ENCODE measurements around the gene ARHGAP44.

ARHGAP44 gene

GRCh38 chr17:13003454-13003851 is 214.2 kb downstream of the ARHGAP44 start:
- no peak for DNase-seq
- intact Hi-C loops (cut with DNase I): loop anchor here (10.0 kb wide), 1 partner anchor 819 kb away; no protein-coding TSS in a partner anchor

GRCh38 chr17:13003927-13004326 is 214.6 kb downstream of the ARHGAP44 start:
- intact Hi-C loops (cut with DNase I): loop anchor here (10.0 kb wide), 1 partner anchor 819 kb away; no protein-coding TSS in a partner anchor
- DNase-seq: no peak

- intact Hi-C loops (cut with DNase I): loop anchor here (10.0 kb wide), 1 partner anchor 820 kb away; no protein-coding TSS in a partner anchor
- DNase-seq: no peak
Measured at GRCh38 chr17:13004336-13004735, 215.0 kb downstream of the ARHGAP44 start.

GRCh38 chr17:13005530-13005929 is 216.2 kb downstream of the ARHGAP44 start:
- intact Hi-C loops (cut with DNase I): loop anchor here (10.0 kb wide), 1 partner anchor 821 kb away; no protein-coding TSS in a partner anchor
- no peak for DNase-seq

GRCh38 chr17:13008461-13008860 is 219.2 kb downstream of the ARHGAP44 start:
- intact Hi-C loops (cut with DNase I): loop anchor here (10.0 kb wide), 1 partner anchor 824 kb away; no protein-coding TSS in a partner anchor
- DNase-seq: no peak

GRCh38 chr17:13010959-13011358 is 221.7 kb downstream of the ARHGAP44 start:
- DNase-seq: peak in 1 of 42 donors; percentile 4
- intact Hi-C loops (cut with DNase I): no loop called here

- intact Hi-C loops (cut with DNase I): no loop called here
- DNase-seq: peak in 1 of 42 donors; percentile 10
Measured at GRCh38 chr17:13014801-13015200, 225.5 kb downstream of the ARHGAP44 start.

GRCh38 chr17:13016881-13017654 is 227.8 kb downstream of the ARHGAP44 start:
- intact Hi-C loops (cut with DNase I): no loop called here
- DNase-seq: peak in 1 of 42 donors; percentile 52

- intact Hi-C loops (cut with DNase I): no loop called here
- peak; percentile 96 to 99 (median 98) for DNase-seq
Measured at GRCh38 chr17:13017655-13018459, 228.6 kb downstream of the ARHGAP44 start, which contains the start of gene ELAC2. TSS of gene ELAC2 (minus strand) at chr17:13018027. CDS start at chr17:13017947, 80 bp downstream.

GRCh38 chr17:13024016-13024415 is 234.7 kb downstream of the ARHGAP44 start:
- peak in 22 of 42 donors; percentile 18 to 69 (median 36) for DNase-seq
- intact Hi-C loops (cut with DNase I): no loop called here

GRCh38 chr17:13024526-13025257 is 235.4 kb downstream of the ARHGAP44 start:
- DNase-seq: peak; percentile 28 to 85 (median 70)
- intact Hi-C loops (cut with DNase I): no loop called here

- DNase-seq: no peak
Measured at GRCh38 chr17:13025258-13025627, 235.9 kb downstream of the ARHGAP44 start.

GRCh38 chr17:13025687-13026086 is 236.4 kb downstream of the ARHGAP44 start:
- intact Hi-C loops (cut with DNase I): no loop called here
- DNase-seq: no peak

More at GRCh38 chr17:13025258-13025627, 235.9 kb downstream of the ARHGAP44 start:
- intact Hi-C loops (cut with DNase I): no loop called here

- intact Hi-C loops (cut with DNase I): no loop called here
- no peak for DNase-seq
Measured at GRCh38 chr17:13027246-13027645, 237.9 kb downstream of the ARHGAP44 start.

GRCh38 chr17:13029340-13029739 is 240.0 kb downstream of the ARHGAP44 start:
- no peak for DNase-seq
- intact Hi-C loops (cut with DNase I): no loop called here

- DNase-seq: no peak
- intact Hi-C loops (cut with DNase I): no loop called here
Measured at GRCh38 chr17:13030056-13030455, 240.8 kb downstream of the ARHGAP44 start.

GRCh38 chr17:13030459-13031300 is 241.4 kb downstream of the ARHGAP44 start:
- peak in 30 of 42 donors; percentile 7 to 78 (median 49) for DNase-seq
- intact Hi-C loops (cut with DNase I): no loop called here

- peak in 38 of 42 donors; percentile 5 to 81 (median 42) for DNase-seq
Measured at GRCh38 chr17:13031718-13032350, 242.5 kb downstream of the ARHGAP44 start.

More at GRCh38 chr17:13031718-13032350, 242.5 kb downstream of the ARHGAP44 start:
- intact Hi-C loops (cut with DNase I): no loop called here
